GM21367 (cell line): ENCODE results near the gene OGG1.

Source experiments
- ATAC-seq: cut with Tn5 transposase; IDR thresholded peaks from one replicate; pipeline ENCODE4 v1.9.1; 2021; ENCODE audit not compliant: unreplicated experiment

The OGG1 gene

DNA sequence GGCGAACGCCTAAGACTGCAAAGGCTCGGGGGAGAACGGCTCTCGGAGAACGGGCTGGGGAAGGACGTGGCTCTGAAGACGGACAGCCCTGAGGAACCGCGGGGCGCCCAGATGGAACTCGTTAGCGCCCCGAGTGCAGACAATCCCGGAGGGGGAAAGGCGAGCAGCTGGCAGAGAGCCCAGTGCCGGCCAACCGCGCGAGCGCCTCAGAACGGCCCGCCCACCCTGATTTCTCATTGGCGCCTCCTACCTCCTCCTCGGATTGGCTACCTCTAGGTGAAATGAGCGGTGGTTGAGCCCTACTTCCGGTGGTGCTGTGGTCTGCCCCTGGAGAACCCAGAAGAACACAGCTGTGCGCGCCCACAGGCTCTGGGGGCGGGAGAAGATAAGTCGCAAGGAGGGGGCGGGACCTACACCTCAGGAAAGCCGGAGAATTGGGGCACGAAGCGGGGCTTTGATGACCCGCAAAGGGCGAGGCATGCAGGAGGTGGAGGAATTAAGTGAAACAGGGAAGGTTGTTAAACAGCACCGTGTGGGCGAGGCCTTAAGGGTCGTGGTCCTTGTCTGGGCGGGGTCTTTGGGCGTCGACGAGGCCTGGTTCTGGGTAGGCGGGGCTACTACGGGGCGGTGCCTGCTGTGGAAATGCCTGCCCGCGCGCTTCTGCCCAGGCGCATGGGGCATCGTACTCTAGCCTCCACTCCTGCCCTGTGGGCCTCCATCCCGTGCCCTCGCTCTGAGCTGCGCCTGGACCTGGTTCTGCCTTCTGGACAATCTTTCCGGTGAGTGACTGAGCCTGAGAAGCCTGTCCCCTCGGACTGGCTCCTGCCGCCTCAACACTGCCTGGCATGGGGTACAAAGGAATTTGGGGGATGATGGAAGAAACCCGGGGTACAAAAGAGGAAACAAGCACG, at the start of gene OGG1:
Gene OGG1 (plus strand): TSS at position 308 of the 911 bp plus-strand sequence. CDS start 335 bp downstream, at position 643.
- ATAC-seq = peak; percentile 86

DNA sequence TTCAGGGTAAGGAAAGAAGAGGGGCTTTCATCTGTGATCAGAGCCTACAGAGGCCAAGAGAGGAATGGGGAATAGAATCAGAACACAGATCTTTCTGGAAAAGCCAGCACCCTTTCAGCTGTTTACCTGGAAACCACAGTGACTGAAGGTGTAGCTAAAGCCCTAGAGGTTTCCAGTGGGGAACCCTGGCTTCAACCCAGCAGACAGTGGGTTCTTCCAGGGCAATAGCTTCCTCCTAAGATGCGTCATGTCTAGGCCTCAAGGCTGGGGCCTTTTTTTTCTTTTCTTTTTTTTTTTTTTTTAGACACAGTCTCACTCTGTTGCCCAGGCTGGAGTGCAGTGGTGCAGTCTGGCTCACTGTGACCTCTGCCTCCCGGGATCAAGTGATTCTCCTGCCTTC, 49.2 kb upstream of the OGG1 start:
- no peak for ATAC-seq

DNA sequence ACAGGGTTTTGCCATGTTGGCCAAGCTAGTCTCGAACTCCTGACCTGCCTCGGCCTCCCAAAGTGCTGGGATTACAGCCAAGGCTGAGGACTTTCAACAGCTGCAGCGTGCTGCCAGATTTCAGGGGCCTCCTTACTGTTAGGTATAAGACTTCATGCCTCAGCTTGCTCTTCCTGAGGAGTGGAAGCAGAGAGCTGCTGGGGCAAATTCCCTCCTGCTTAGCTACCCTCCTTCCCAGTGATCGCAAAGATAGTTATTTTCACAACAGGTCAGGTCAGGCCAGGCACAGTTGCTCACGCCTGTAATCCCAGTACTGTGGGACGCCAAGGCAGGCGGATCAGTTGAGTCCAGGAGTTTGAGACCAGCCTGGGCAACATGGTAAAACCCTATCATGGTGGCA, 48.7 kb upstream of the OGG1 start:
- no peak for ATAC-seq

DNA sequence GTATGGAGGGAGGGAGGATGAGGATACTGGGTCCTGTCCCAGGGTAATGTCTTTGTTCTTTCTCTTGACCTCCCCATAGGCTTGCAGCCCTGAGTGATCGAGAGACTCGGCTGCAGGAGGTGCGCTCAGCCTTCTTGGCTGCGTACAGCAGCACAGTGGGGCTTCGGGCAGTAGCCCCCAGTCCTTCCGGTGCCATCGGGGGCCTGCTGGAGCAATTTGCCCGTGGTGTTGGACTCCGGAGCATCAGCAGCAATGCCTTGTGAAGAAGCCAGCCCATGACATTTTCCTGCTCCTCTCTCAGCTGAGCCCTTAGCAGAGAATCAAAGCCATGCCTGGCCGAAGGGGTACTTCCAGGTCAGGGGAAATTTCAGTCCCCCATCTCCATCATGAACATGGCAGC, 48.0 kb upstream of the OGG1 start:
- ATAC-seq = no peak

DNA sequence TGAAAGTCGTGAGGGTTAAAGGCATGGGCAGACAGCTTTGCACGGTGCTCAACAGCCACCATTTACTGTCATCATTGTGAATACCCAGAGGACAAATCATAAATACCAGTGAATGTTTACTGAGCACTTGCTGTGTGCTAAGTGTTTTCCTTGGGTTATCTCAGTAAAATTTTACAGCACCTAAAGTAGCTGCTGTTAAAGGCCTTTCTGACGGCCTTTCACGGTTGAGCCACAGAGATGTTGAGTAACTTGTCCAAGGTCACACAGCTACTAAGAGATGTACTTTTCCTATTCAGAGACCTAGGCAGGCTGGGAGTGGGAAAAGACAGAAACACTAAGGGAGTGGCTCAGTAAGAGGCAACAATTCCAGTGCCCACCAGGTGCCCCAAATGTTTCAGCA, 46.5 kb upstream of the OGG1 start:
- no peak for ATAC-seq

- ATAC-seq = no peak
Measured at GRCh38 chr3:9703736-9704346, 45.9 kb upstream of the OGG1 start, which contains the start of gene CPNE9. TSS of gene CPNE9 (plus strand) at chr3:9703833. CDS start at chr3:9703997, 164 bp downstream.

GRCh38 chr3:9704347-9705322, 45.1 kb upstream of the OGG1 start:
- ATAC-seq = no peak

GRCh38 chr3:9710174-9710739, 39.5 kb upstream of the OGG1 start:
- no peak for ATAC-seq

GRCh38 chr3:9712415-9712814, 37.3 kb upstream of the OGG1 start:
- no peak for ATAC-seq

- no peak for ATAC-seq
Measured at GRCh38 chr3:9713142-9713541, 36.6 kb upstream of the OGG1 start.

DNA sequence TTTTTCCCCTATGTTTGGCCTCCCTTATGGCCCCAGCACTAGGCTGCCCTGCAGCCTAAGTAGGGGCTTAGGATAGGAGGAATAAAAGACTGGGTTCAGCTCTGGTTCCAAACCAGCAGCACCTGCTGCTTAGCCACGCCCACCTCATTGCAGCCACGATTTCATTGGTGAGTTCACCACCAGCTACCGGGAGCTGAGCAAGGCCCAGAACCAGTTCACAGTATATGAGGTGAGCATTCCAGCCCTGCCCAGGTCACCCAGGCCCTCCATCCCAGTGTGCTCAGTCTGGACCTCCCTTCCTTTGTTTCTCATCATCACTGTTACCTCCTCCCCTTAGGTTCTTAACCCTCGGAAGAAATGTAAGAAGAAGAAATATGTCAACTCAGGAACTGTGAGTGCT, 34.6 kb upstream of the OGG1 start:
- ATAC-seq = no peak

DNA sequence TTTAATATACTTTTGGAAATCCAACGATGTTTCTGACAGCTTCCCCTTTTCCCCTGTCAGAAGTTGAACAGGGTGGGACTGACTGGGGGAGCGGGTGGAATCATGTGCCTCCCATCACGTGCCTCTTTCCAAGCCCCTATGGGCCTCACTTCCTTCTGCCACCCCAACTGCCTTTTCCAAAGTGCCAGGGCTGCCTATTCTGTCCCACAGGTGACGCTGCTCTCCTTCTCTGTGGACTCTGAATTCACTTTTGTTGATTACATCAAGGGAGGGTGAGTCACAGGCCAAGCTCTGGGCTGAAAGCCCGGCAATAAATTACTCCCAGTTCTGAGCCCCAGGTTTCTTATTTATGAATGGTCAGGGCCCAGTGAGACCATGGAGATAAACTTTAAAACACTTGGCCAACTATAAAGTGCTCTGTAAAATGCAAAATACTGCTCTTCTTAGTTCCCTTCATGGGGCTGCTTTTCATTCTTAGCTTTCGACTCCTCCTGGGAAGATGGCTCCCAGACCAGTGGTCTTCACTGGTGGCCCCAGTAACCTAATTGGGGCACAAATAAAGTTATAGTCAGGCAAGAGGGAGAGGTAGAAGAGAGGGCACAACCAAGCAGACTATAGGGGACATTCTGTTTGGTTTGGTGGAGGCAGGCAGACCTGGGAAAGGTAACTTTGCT, 33.9 kb upstream of the OGG1 start:
- ATAC-seq = no peak

GRCh38 chr3:9716801-9717555, 32.8 kb upstream of the OGG1 start:
- ATAC-seq = no peak

DNA sequence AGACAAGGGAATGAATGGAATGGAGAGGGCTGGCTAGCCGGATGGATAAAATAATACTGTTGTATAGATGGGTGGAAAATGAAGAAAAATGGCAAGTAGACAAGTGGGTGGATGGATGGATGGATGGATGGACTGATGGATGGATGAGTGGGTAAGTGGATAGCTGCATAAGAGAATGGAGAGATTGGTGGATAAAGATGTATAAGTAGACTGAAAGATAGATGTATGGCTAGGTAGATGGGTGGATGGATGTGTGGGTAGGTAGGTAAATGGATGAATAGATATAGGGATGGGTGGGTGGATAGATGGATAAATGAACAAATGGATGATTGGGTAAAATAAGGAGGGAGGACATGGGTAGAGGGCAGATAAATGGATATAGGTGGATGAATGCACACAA, 32.2 kb upstream of the OGG1 start:
- ATAC-seq = no peak

DNA sequence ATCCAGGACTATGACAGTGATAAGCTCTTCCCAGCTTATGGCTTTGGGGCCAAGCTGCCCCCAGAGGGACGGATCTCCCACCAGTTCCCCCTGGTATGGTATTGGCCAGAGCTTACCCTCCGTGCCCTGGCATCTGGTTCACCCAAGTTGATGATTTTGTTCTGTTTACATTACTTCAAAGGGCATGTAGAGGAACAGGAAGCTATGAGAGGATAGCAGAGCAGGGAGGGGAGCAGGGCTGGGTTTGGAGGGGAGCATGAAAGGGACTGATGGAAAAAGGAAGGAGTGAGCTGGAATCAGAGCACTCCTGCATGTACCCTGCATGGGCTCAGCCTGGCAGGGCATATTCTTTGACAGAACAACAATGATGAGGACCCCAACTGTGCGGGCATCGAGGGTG, 31.6 kb upstream of the OGG1 start:
- ATAC-seq = no peak

GRCh38 chr3:9721015-9721699, 28.6 kb upstream of the OGG1 start:
- ATAC-seq = no peak

DNA sequence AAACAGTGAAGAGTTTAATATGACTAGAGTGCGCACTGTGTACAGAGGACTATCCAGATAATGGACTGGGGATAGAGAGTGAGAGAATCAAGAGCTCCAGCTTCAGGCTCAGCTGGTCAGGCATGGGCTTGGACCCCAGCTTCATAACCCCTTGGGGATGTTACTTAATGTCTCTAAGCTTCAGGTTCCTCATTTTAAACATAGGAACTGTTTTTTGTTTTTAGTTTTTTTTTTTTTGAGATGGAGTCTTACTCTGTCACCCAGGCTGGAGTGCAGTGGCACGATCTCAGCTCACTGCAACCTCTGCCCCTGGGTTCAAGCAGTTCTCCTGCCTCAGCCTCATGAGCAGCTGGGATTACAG, 28.1 kb upstream of the OGG1 start:
- no peak for ATAC-seq

- no peak for ATAC-seq
Measured at GRCh38 chr3:9725775-9726515, 23.8 kb upstream of the OGG1 start.
